Activated B cell treated with CpG ODN at 0.5 μM for 24 hours (primary cell): ENCODE results near the gene DDX50. TPM values are rescaled to one million over a fixed set of nuclear protein-coding genes. Genes with fewer than 3 reads are reported as not detected.
A peak's percentile ranks its signal among the peaks of the same experiment; 100 is the strongest.

Source experiments
- ATAC-seq: fragments of 200-7000 bp; cut with Tn5 transposase; one replicate; pipeline ENCODE4 v1.10.0; 2021; ENCODE audit warnings: low read depth, mild to moderate bottlenecking, moderate library complexity
- CTCF ChIA-PET: fragments of 350-600 bp; sonication (Branson Sonifier 250); formaldehyde crosslinking; loops from one replicate; lab custom pipeline; 2021; ENCODE audit warnings: antibody characterized with exemption; lab: Charles Lee
- POLR2A ChIA-PET: fragments of 350-600 bp; sonication (Branson Sonifier 250); formaldehyde crosslinking; loops from one replicate; lab custom pipeline; 2021; ENCODE audit warnings: antibody characterized with exemption; lab: Charles Lee
- DNase-seq: peaks from one replicate; pipeline ENCODE4 v3.0.0; 2022
- H3K27ac Mint-ChIP-seq: one replicate; pipeline ENCODE4 v1.8.0; 2020; ENCODE audit warnings: mixed read lengths
- H3K27me3 Mint-ChIP-seq: one replicate; pipeline ENCODE4 v1.8.0; 2021; ENCODE audit warnings: mixed read lengths
- H3K36me3 Mint-ChIP-seq: one replicate; pipeline ENCODE4 v1.8.0; 2021; ENCODE audit warnings: low read depth, mixed read lengths
- H3K4me1 Mint-ChIP-seq: one replicate; pipeline ENCODE4 v1.8.0; 2021; ENCODE audit warnings: mixed read lengths
- H3K4me3 Mint-ChIP-seq: one replicate; pipeline ENCODE4 v1.8.0; 2020; ENCODE audit warnings: mild to moderate bottlenecking, mixed read lengths
- H3K9me3 Mint-ChIP-seq: one replicate; pipeline ENCODE4 v1.8.0; 2020; ENCODE audit warnings: mixed read lengths
- intact Hi-C: fragments of 100-400 bp; cut with micrococcal nuclease; formaldehyde crosslinking; loops from one replicate; pipeline ENCODE4 v1.15.1; 2024
- total RNA-seq: library from RNA; stranded (reverse); gene quantifications from 2 replicates; pipeline ENCODE4 v1.2.3, GENCODE V29; 2022
- TF ChIP-seq, protein P1 (sequence below): fragments of 200-600 bp; IDR thresholded peaks from one replicate; pipeline ENCODE4 v1.8.0; 2022; ENCODE audit warnings: antibody characterized with exemption, mild to moderate bottlenecking

DDX50 gene, protein sequence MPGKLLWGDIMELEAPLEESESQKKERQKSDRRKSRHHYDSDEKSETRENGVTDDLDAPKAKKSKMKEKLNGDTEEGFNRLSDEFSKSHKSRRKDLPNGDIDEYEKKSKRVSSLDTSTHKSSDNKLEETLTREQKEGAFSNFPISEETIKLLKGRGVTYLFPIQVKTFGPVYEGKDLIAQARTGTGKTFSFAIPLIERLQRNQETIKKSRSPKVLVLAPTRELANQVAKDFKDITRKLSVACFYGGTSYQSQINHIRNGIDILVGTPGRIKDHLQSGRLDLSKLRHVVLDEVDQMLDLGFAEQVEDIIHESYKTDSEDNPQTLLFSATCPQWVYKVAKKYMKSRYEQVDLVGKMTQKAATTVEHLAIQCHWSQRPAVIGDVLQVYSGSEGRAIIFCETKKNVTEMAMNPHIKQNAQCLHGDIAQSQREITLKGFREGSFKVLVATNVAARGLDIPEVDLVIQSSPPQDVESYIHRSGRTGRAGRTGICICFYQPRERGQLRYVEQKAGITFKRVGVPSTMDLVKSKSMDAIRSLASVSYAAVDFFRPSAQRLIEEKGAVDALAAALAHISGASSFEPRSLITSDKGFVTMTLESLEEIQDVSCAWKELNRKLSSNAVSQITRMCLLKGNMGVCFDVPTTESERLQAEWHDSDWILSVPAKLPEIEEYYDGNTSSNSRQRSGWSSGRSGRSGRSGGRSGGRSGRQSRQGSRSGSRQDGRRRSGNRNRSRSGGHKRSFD
- total RNA-seq: 36.3 and 41.7 TPM in 2 replicates

DNA sequence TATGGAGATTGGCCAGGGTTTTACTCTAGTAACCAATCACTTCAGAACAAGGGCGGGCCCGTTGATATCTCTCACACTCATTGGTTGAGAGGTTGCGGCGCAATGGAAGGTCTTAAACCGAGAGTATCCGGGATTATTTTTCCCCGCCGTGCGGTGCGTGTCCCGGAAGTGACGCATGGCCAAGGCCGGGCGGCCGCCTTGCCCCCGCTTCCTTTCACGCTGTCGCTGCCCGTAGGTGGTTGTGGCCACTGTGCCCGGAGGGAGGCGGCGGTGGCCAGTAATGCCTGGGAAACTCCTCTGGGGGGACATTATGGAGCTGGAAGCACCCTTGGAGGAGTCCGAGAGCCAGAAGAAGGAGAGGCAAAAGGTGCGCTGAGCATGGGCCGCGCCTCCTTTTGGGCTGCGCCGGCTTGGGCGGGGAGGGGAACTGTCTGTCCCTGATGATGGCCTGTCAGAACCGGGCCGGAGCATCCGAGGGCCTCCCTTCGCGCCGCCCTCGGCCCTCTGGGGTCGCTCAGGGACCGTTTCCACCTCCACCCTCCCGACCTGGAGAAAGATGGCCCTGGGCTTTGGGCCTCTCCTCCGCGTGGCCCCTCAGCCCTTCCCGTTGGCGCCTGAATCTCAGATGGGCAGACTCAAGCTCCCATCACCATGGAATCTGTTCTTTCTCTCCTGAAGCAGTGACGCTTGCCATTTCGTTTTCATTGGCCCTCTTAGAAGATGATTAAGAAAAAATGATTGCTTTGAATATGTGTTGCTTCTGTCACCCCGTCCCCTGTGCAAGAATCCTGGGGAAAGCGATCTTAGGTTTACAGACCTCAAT lies at the start of gene DDX50:
TSS of gene DDX50 (plus strand) at position 211 of the 823 bp plus-strand sequence. CDS start at position 281, 70 bp downstream.
- Mint-ChIP-seq H3K4me3 (peak within 1 kb of the TSS; percentile 98), H3K9me3 (no peaks in the 10 kb centered on the region), H3K27me3 (no peaks in the 10 kb centered on the region), H3K4me1 (peaks cover 40% of the 10 kb centered on the region), H3K27ac (peak within 1 kb of the TSS; percentile 98), H3K36me3 (peaks cover 16% of the 10 kb centered on the region)
- ChIA-PET CTCF (no interaction called here), POLR2A (interaction anchor here (0.6 to 2.2 kb wide), 8 partner anchors 9 to 569 kb away, joined by 3 to 29 read pairs (median 6); partner anchors contain the start of genes CCAR1, DDX21, HNRNPH3 and STOX1)
- peak; percentile 96 for ATAC-seq
- DNase-seq: peak; percentile 92
- intact Hi-C loops: loop anchor here (1.0 to 10.0 kb wide), 13 partner anchors 55 to 1052 kb away; partner anchors contain the start of genes CCAR1, DDX21, HERC4 and SIRT1
- TF ChIP-seq, protein P1, sequence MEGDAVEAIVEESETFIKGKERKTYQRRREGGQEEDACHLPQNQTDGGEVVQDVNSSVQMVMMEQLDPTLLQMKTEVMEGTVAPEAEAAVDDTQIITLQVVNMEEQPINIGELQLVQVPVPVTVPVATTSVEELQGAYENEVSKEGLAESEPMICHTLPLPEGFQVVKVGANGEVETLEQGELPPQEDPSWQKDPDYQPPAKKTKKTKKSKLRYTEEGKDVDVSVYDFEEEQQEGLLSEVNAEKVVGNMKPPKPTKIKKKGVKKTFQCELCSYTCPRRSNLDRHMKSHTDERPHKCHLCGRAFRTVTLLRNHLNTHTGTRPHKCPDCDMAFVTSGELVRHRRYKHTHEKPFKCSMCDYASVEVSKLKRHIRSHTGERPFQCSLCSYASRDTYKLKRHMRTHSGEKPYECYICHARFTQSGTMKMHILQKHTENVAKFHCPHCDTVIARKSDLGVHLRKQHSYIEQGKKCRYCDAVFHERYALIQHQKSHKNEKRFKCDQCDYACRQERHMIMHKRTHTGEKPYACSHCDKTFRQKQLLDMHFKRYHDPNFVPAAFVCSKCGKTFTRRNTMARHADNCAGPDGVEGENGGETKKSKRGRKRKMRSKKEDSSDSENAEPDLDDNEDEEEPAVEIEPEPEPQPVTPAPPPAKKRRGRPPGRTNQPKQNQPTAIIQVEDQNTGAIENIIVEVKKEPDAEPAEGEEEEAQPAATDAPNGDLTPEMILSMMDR: no peak

DNA sequence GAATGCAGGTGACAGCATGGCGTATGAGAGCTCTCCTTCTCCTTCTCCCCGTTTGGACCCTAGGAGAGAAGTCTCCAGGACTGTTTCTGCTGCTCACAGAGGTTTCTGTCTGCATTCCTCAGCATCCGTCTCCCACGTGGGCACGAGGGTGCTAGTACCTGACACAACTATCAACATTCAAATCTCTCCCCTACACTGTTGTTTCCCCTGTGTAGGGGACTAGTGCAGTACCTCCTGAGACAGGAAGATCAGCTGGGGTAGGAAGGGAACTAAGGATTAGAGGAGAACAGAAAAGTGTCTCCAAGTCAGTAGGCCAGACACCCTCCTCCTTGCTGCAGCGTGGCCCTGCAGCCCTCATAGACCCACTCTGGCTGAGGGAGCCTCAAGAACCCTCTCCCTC lies 44.8 kb upstream of the DDX50 start:
- no peaks in the 10 kb centered on the region for H3K27me3 Mint-ChIP-seq
- ChIA-PET POLR2A (no interaction called here), CTCF (no interaction called here)
- no peaks in the 10 kb centered on the region for H3K36me3 Mint-ChIP-seq
- H3K9me3 Mint-ChIP-seq: peaks cover 12% of the 10 kb centered on the region
- H3K27ac Mint-ChIP-seq: no peak overlapping the region
- DNase-seq (no peak), ATAC-seq (no peak)
- intact Hi-C loops: no loop called here
- no peaks in the 10 kb centered on the region for H3K4me1 Mint-ChIP-seq
- TF ChIP-seq, protein P1: no peak
- H3K4me3 Mint-ChIP-seq: no peak overlapping the region

DNA sequence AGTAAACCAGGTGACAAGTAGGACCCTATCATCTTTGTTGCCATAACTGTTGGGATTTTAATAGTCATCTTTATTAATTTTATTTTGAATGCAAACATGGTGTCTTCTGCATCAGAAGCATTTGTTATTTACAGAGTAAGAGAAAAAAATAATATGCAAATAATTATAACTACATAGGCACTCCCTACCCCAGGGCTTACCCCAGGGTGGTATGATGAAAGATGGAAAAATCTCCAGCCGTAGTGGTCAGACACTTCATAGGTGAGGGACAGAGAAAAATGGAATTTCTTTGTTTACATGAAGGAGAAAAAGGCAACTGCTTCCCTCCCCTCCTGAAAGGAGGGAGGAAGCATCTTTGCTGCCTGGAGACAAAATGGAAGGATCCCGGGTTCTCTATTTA lies 44.1 kb upstream of the DDX50 start:
- no peaks in the 10 kb centered on the region for H3K36me3 Mint-ChIP-seq

DNA sequence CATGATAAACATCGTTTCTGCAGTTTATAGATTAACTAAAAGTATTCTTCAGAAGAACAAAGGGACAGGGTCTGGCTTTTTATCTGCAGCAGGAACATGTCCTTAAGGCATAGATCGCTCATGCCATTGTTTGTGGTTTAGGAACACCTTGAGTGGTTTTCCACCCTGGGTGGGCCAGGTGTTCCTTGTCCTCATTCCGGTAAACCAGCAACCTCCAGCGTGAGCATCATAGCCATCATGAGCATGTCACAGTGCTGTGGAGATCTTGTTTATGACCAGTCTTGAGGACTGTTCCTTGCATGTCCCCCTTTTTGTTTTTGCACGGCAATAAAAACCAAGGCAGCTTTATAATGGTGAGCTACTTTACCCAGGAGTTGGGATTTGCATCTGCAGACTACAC lies 39.9 kb upstream of the DDX50 start:
- POLR2A ChIA-PET: no interaction called here
- Mint-ChIP-seq H3K4me3 (no peak overlapping the region), H3K36me3 (no peaks in the 10 kb centered on the region), H3K4me1 (no peaks in the 10 kb centered on the region), H3K27ac (no peak overlapping the region), H3K9me3 (peaks cover 28% of the 10 kb centered on the region), H3K27me3 (no peaks in the 10 kb centered on the region)
- no peak for DNase-seq
- CTCF ChIA-PET: no interaction called here
- no peak for ATAC-seq
- intact Hi-C loops: no loop called here
- TF ChIP-seq, protein P1: no peak

More for the DNA sequence above, 44.1 kb upstream of the DDX50 start:
- DNase-seq: no peak
- Mint-ChIP-seq H3K4me1 (no peaks in the 10 kb centered on the region), H3K9me3 (peaks cover 19% of the 10 kb centered on the region), H3K4me3 (no peak overlapping the region), H3K27me3 (no peaks in the 10 kb centered on the region), H3K27ac (no peak overlapping the region)
- ChIA-PET POLR2A (no interaction called here), CTCF (no interaction called here)
- intact Hi-C loops: no loop called here
- TF ChIP-seq, protein P1: no peak
- no peak for ATAC-seq
